ENCODE measurements around the gene KANK2.
"Not testable (repeated sequence)": the region's sequence is repeated elsewhere in the genome, so short reads cannot be mapped to it uniquely, and the experiment has no call there.

Gene KANK2

GRCh38 chr19:11187441-11187840 is 9.9 kb downstream of the KANK2 start:
- H3K27ac ChIP-seq, result no peak overlapping the region
- no peak for TF ChIP-seq CTCF (conservative IDR thresholded peaks at IDR 0.05)

- no peak for TF ChIP-seq CTCF (conservative IDR thresholded peaks at IDR 0.05)
- no peak overlapping the region for H3K27ac ChIP-seq
Measured at GRCh38 chr19:11182994-11183393, 14.4 kb downstream of the KANK2 start.

- no peak for TF ChIP-seq CTCF (conservative IDR thresholded peaks at IDR 0.05)
- H3K27ac ChIP-seq, result no peak overlapping the region
Measured at GRCh38 chr19:11181488-11181887, 15.9 kb downstream of the KANK2 start.

GRCh38 chr19:11180975-11181374 is 16.4 kb downstream of the KANK2 start:
- H3K27ac ChIP-seq, result not testable (repeated sequence)

GRCh38 chr19:11180346-11180745 is 17.0 kb downstream of the KANK2 start:
- no peak for TF ChIP-seq CTCF (conservative IDR thresholded peaks at IDR 0.05)
- no peak overlapping the region for H3K27ac ChIP-seq

GRCh38 chr19:11179716-11180297 is 17.5 kb downstream of the KANK2 start:
- H3K27ac ChIP-seq, result no peak overlapping the region
- TF ChIP-seq CTCF (conservative IDR thresholded peaks at IDR 0.05), result no peak

GRCh38 chr19:11179145-11179465 is 18.2 kb downstream of the KANK2 start:
- not testable (repeated sequence) for H3K27ac ChIP-seq

- no peak for TF ChIP-seq CTCF (conservative IDR thresholded peaks at IDR 0.05)
- H3K27ac ChIP-seq, result no peak overlapping the region
Measured at GRCh38 chr19:11177592-11177991, 19.8 kb downstream of the KANK2 start.
